BJ (cell line): ENCODE data around the gene PDE5A. TPM values are rescaled to one million over a fixed set of nuclear protein-coding genes. Genes with fewer than 3 reads are reported as not detected.

Experiments used
- polyA plus RNA-seq: library from polyadenylated mRNA; depleted of rRNA; stranded (reverse); fragments of >200 nt; gene quantifications from 2 replicates; pipeline ENCODE4 v1.2.3, GENCODE V29; 2011
- small RNA-seq: library from RNA; depleted of rRNA; stranded (forward); fragments of <200 nt; gene quantifications from one replicate; pipeline ENCODE3, GENCODE V24; 2012; ENCODE audit warnings: low replicate concordance, low read depth; ENCODE audit not compliant: insufficient read length

The PDE5A gene
- polyA plus RNA-seq, 1 experiment, result 69.0 TPM

Small RNA genes lying within 50 kb of the gene (small RNA-seq; reads per million reads assigned to genes)
- not detected for gene RF00614
